ENCODE measurements around the gene NUMB.

GRCh38 chr14:73494593-73494992 lies 36.2 kb upstream of the NUMB start:
- no peak for TF ChIP-seq CTCF (IDR thresholded peaks at IDR 0.05)
- no peak for TF ChIP-seq NR3C1 (CRISPR knock-in tag; conservative IDR thresholded peaks at IDR 0.05; ENCODE audit: low read depth)

Measured in WTC11 (cell line).